Measurements from ENCODE around the gene NDST1.
A peak's percentile ranks its signal among the peaks of the same experiment; 100 is the strongest.

Gene NDST1

DNA sequence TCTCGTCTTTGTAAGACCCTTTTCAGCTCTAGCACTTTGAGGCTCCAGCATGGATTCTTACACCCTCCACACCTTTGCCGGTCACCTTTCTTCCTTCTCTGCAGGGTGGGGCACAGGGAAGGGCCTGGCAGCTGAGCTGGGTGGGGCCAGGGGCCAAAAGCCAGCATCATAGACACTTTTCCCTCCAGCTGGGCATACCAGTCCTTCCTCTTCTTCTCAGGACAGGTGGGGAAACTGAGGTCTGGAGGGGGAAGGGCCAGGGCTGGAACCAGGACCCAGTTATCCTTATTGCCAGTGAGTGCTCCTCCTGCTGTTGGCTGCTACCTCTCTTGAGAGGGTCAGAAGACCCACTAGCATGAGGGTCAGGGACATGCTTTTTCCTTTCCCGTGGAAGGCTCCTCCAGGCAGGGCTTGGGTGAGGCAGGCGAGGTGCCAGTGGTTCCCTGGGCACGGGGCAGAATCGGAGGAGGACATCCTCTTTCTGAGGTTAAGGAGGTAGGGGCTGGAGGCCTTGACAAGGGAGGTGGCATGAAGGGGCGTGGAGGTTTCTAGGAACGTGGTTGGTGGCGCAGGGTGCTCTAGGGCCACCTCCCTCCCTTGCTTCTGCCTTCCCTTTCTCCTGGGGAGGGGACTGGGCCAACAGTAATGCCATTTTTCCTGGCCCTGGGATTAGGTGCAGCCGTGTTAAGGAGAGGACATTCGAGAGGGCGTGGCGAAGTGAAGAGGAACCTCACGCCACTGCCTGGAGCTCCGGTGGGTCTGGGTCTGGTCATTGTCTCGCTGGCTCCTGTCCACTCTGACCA, at the start of gene NDST1:
Gene NDST1, plus strand, starts transcription at position 658 of the 803 bp plus-strand sequence. CDS start 13,124 bp downstream, outside the sequence.
- H3K27ac ChIP-seq (ENCODE audit: low read depth, low read length, poor library complexity, severe bottlenecking): no peak within 1 kb of the TSS
- H4K20me1 ChIP-seq (ENCODE audit: insufficient read depth, low read length): no peaks in the 10 kb centered on the region

DNA sequence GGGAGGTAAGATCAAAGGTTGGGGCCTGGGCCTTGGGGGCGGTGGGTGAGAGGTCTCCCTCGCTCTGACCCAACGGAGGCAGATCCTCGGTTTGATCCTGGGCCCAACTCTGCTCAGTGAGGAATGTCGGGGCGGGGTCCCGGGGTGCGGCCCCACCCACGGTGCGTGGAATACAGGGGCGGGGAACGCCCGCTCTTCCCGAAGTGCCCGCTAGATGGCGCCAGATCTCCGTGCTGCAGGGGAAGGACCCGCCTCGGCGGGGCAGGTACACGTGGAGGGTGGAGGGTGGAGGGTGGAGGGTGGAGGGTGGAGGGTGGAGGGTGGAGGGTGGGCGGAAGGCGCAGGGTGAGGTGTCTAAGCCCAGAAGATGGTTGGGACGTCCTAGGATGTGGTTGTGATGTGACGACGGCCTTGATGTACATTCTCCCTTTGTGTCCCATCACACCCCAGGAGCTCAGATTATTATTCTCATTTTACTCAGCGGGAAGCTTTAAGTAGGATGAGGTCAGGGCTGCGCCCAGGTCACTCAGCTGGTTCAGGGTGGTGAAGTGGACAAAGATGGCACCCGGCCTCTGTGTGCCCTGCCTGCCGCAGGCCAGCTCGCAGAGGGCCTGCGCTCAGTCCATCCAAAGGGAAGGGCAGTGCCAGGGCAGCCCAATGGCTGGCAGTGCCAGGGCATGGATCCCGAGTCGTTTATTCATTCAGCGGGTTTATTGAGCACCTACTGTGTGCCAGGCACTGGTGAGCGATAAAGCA, 49.0 kb upstream of the NDST1 start:
- H3K9me2 ChIP-seq (ENCODE audit: low read depth, low read length): no peaks in the 10 kb centered on the region
- H3K36me3 ChIP-seq (ENCODE audit: insufficient read depth, low read length): no peaks in the 10 kb centered on the region
- TF ChIP-seq, protein P1, sequence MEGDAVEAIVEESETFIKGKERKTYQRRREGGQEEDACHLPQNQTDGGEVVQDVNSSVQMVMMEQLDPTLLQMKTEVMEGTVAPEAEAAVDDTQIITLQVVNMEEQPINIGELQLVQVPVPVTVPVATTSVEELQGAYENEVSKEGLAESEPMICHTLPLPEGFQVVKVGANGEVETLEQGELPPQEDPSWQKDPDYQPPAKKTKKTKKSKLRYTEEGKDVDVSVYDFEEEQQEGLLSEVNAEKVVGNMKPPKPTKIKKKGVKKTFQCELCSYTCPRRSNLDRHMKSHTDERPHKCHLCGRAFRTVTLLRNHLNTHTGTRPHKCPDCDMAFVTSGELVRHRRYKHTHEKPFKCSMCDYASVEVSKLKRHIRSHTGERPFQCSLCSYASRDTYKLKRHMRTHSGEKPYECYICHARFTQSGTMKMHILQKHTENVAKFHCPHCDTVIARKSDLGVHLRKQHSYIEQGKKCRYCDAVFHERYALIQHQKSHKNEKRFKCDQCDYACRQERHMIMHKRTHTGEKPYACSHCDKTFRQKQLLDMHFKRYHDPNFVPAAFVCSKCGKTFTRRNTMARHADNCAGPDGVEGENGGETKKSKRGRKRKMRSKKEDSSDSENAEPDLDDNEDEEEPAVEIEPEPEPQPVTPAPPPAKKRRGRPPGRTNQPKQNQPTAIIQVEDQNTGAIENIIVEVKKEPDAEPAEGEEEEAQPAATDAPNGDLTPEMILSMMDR (IDR thresholded peaks at IDR 0.05; ENCODE audit: low read length): peak; percentile 69
- no peak for TF ChIP-seq EZH2 (IDR thresholded peaks at IDR 0.05; ENCODE audit: borderline replicate concordance, low read length)
- peak overlapping the region; percentile 57 for H3K27ac ChIP-seq (ENCODE audit: low read depth, low read length, poor library complexity, severe bottlenecking)
- peak overlapping the region; percentile 53 for H3K4me2 ChIP-seq (ENCODE audit: low read length)
- H3F3A ChIP-seq (ENCODE audit: insufficient read depth, low read length): no peaks in the 10 kb centered on the region
- H3K4me3 ChIP-seq (ENCODE audit: low read depth, low read length, poor library complexity, severe bottlenecking): peak overlapping the region; percentile 35
- no peaks in the 10 kb centered on the region for H3K79me2 ChIP-seq (ENCODE audit: insufficient read depth, low read length)
- no peaks in the 10 kb centered on the region for H3K9me3 ChIP-seq (ENCODE audit: low read length)
- H2AFZ ChIP-seq (ENCODE audit: low read length): peak overlapping the region; percentile 30; the same call in 1 of the 2 replicates
- H4K20me1 ChIP-seq (ENCODE audit: insufficient read depth, low read length): no peaks in the 10 kb centered on the region
- no peaks in the 10 kb centered on the region for H3K27me3 ChIP-seq (ENCODE audit: insufficient read depth, low read length)
- H3K9ac ChIP-seq (ENCODE audit: low read length): peak overlapping the region; percentile 16; the same call in 1 of the 2 replicates
- peaks cover 48% of the 10 kb centered on the region for H3K4me1 ChIP-seq (ENCODE audit: insufficient read depth, low read length, severe bottlenecking)

More for the DNA sequence above, at the start of gene NDST1:
- H3K9me3 ChIP-seq (ENCODE audit: low read length): no peaks in the 10 kb centered on the region
- H3K9me2 ChIP-seq (ENCODE audit: low read depth, low read length): no peaks in the 10 kb centered on the region
- TF ChIP-seq, protein P1 (IDR thresholded peaks at IDR 0.05; ENCODE audit: low read length): no peak
- no peak for TF ChIP-seq EZH2 (IDR thresholded peaks at IDR 0.05; ENCODE audit: borderline replicate concordance, low read length)
- H2AFZ ChIP-seq (ENCODE audit: low read length): no peak within 1 kb of the TSS
- H3K4me3 ChIP-seq (ENCODE audit: low read depth, low read length, poor library complexity, severe bottlenecking): no peak within 1 kb of the TSS
- H3K4me2 ChIP-seq (ENCODE audit: low read length): no peak within 1 kb of the TSS
- H3F3A ChIP-seq (ENCODE audit: insufficient read depth, low read length): no peaks in the 10 kb centered on the region
- H3K36me3 ChIP-seq (ENCODE audit: insufficient read depth, low read length): no peaks in the 10 kb centered on the region
- H3K27me3 ChIP-seq (ENCODE audit: insufficient read depth, low read length): no peaks in the 10 kb centered on the region
- H3K9ac ChIP-seq (ENCODE audit: low read length): no peak within 1 kb of the TSS
- H3K79me2 ChIP-seq (ENCODE audit: insufficient read depth, low read length): no peaks in the 10 kb centered on the region
- no peaks in the 10 kb centered on the region for H3K4me1 ChIP-seq (ENCODE audit: insufficient read depth, low read length, severe bottlenecking)

DNA sequence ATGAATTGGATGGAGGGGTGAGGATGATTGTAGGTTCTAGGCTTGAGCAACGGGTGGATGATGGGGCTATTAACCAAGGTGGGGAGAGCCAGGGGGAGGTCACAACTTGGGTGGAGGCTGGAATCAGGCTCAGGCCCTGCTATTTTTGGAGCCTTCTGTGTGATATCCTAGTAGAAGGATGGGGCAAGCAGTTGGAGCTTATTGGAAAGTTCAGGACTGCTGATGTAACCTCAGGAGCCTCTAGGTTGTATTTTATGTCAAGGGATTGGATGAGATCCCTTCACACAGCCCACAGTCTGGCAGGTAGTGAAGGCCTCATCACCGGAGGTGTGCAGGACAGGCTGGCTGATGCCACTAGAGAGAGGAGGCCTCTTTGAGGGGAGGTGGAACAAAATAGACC, 47.1 kb upstream of the NDST1 start:
- no peaks in the 10 kb centered on the region for H3K79me2 ChIP-seq (ENCODE audit: insufficient read depth, low read length)
- no peaks in the 10 kb centered on the region for H3F3A ChIP-seq (ENCODE audit: insufficient read depth, low read length)
- H3K4me1 ChIP-seq (ENCODE audit: insufficient read depth, low read length, severe bottlenecking): peaks cover 39% of the 10 kb centered on the region
- TF ChIP-seq EZH2 (IDR thresholded peaks at IDR 0.05; ENCODE audit: borderline replicate concordance, low read length): no peak
- TF ChIP-seq, protein P1 (IDR thresholded peaks at IDR 0.05; ENCODE audit: low read length): no peak
- no peaks in the 10 kb centered on the region for H3K36me3 ChIP-seq (ENCODE audit: insufficient read depth, low read length)
- H3K9ac ChIP-seq (ENCODE audit: low read length): peak overlapping the region; percentile 38
- H3K9me3 ChIP-seq (ENCODE audit: low read length): no peaks in the 10 kb centered on the region
- peak overlapping the region; percentile 25; the same call in 1 of the 2 replicates for H3K4me2 ChIP-seq (ENCODE audit: low read length)
- no peak overlapping the region for H2AFZ ChIP-seq (ENCODE audit: low read length)
- H4K20me1 ChIP-seq (ENCODE audit: insufficient read depth, low read length): no peaks in the 10 kb centered on the region
- no peaks in the 10 kb centered on the region for H3K27me3 ChIP-seq (ENCODE audit: insufficient read depth, low read length)
- H3K4me3 ChIP-seq (ENCODE audit: low read depth, low read length, poor library complexity, severe bottlenecking): no peak overlapping the region
- H3K27ac ChIP-seq (ENCODE audit: low read depth, low read length, poor library complexity, severe bottlenecking): peak overlapping the region; percentile 89
- no peaks in the 10 kb centered on the region for H3K9me2 ChIP-seq (ENCODE audit: low read depth, low read length)
